Erythroblast (primary cell): ENCODE measurements around the gene PLXNA2.

Experiments used
- GATA1 ChIP-seq: IDR thresholded peaks from 2 replicates; pipeline ENCODE4 v1.6.1; 2011; ENCODE audit warnings: low read depth, mild to moderate bottlenecking, control low read depth, low read length, moderate library complexity
- POLR2A ChIP-seq: IDR thresholded peaks from 2 replicates; pipeline ENCODE4 v1.6.1; 2011; ENCODE audit warnings: mild to moderate bottlenecking, low read length

- TF ChIP-seq POLR2A (no peak), GATA1 (no peak)
These were observed 62.8 kb downstream of the PLXNA2 start for GRCh38 chr1:208181364-208181763.
